Rectal smooth muscle tissue (tissue), 1 donor: ENCODE measurements around the gene ADAM11.
A peak's percentile ranks its signal among the peaks of the same experiment; 100 is the strongest.
"Not testable (repeated sequence)": the region's sequence is repeated elsewhere in the genome, so short reads cannot be mapped to it uniquely, and the experiment has no call there.

Experiments used
- H3K27ac ChIP-seq: one replicate; pipeline ENCODE4 v1.7.0; 2013; ENCODE audit warnings: low read depth, low read length, inconsistent platforms
- H3K27me3 ChIP-seq: one replicate; pipeline ENCODE4 v1.7.0; 2013; ENCODE audit warnings: low read length; ENCODE audit not compliant: control insufficient read depth, insufficient read depth
- H3K36me3 ChIP-seq: one replicate; pipeline ENCODE4 v1.7.0; 2013; ENCODE audit warnings: low read length; ENCODE audit not compliant: control insufficient read depth, insufficient read depth
- H3K4me1 ChIP-seq: one replicate; pipeline ENCODE4 v1.7.0; 2013; ENCODE audit warnings: low read length; ENCODE audit not compliant: control insufficient read depth, insufficient read depth
- H3K4me3 ChIP-seq: one replicate; pipeline ENCODE4 v1.7.0; 2013; ENCODE audit warnings: low read length
- H3K9ac ChIP-seq: one replicate; pipeline ENCODE4 v1.7.0; 2013; ENCODE audit warnings: low read length

ADAM11 gene, protein sequence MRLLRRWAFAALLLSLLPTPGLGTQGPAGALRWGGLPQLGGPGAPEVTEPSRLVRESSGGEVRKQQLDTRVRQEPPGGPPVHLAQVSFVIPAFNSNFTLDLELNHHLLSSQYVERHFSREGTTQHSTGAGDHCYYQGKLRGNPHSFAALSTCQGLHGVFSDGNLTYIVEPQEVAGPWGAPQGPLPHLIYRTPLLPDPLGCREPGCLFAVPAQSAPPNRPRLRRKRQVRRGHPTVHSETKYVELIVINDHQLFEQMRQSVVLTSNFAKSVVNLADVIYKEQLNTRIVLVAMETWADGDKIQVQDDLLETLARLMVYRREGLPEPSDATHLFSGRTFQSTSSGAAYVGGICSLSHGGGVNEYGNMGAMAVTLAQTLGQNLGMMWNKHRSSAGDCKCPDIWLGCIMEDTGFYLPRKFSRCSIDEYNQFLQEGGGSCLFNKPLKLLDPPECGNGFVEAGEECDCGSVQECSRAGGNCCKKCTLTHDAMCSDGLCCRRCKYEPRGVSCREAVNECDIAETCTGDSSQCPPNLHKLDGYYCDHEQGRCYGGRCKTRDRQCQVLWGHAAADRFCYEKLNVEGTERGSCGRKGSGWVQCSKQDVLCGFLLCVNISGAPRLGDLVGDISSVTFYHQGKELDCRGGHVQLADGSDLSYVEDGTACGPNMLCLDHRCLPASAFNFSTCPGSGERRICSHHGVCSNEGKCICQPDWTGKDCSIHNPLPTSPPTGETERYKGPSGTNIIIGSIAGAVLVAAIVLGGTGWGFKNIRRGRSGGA

DNA sequence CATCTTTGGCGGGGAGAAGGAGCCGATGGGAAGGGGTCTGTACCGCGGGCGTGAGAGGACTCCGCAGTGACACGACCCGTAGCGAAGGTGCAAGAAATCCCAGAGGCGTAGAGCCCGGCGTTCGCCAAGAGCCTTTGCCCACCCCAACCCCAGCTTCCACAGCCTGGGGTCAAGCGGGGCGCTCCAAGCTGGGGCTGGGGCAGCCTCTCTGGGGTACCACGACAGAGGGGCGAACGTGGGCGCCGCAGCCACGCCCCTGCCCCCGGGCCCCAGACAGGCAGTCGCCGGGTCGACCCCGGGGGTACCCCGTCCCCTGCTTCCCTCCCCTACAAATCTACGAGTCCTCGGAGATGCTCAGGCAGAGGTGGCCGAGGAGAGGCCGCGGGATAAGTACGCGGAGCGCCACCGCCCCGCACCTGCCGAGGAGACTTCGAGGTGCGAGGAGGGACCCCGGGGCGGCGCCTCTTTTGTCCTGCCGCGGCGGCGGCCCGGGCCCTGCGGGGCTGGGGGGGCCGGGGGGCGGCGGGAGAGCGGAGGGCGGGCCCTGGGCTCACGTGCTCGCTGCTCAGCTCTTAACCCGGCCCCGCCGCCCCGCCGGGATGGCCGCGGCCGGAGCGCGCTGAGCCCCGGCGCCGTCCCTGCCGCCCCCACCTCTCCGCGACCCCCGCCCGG, at the start of gene ADAM11:
TSS of gene ADAM11 (plus strand) at position 575 of the 672 bp plus-strand sequence. CDS start 212 bp downstream, outside the sequence.
- H3K9ac ChIP-seq: no peak within 1 kb of the TSS

DNA sequence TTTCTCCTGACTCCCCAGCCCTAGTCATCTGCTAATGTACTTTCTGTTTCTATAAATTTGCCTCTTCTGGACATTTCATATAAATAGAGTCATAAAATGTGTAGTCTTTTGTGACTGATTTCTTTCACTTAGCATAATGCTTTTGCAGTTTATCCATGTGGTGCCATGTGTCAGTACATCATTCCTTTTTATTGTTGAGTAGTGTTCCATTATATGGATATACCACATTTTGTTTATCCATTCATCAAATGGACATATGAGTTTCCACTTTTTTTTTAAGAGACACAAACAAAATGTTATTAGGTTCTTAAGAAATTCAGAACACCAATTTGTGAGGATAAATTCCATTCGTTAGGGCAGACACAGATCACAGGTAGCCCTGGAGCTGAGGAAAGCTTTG, 39.3 kb upstream of the ADAM11 start:
- no peak overlapping the region for H3K4me3 ChIP-seq
- H3K4me1 ChIP-seq: no peaks in the 10 kb centered on the region
- no peak overlapping the region for H3K27ac ChIP-seq
- no peaks in the 10 kb centered on the region for H3K27me3 ChIP-seq
- H3K9ac ChIP-seq: no peak overlapping the region
- H3K36me3 ChIP-seq: no peaks in the 10 kb centered on the region

More for the DNA sequence above, at the start of gene ADAM11:
- Histone ChIP-seq H3K36me3 (no peaks in the 10 kb centered on the region), H3K4me1 (peaks cover 3% of the 10 kb centered on the region), H3K27me3 (peaks cover 22% of the 10 kb centered on the region), H3K4me3 (peak within 1 kb of the TSS; percentile 27), H3K27ac (no peak within 1 kb of the TSS)

DNA sequence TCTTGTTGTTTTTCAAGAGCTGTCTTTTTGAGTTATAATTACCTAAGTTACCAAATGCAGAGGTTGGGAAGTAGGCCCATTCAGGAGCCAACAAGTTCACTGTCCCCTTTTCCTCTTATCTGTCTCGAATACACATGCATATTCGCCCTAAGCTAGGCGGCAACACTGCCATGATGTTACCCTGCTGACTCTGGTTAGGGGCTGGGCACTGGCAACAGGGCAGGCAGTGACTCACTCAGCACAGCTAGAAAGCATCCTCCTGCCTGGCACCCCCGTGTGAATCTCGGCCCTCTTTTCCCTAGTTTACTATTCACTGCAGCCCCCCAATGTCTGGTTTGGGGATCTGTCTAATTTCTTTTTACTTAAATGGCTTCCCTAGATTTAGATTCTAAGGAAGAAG, 36.5 kb upstream of the ADAM11 start:
- Histone ChIP-seq H3K4me1 (no peaks in the 10 kb centered on the region), H3K9ac (no peak overlapping the region), H3K27ac (no peak overlapping the region), H3K4me3 (no peak overlapping the region), H3K27me3 (no peaks in the 10 kb centered on the region), H3K36me3 (no peaks in the 10 kb centered on the region)

DNA sequence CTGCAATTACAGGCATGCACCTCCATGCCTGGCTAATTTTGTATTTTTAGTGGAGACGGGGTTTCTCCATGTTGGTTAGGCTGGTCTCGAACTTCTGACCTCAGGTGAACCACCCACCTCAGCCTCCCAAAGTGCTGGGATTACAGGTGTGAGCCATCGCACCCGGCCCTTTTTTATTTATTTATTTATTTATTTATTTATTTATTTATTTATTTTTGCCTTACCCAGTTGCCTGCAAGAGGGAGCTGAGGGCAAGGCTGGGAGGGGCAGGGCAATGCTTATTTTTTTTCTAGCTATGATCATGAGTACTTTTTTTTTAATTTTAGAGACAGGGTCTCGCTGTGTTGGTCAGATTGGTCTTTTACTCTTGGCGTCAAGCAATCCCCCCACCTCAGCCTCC, 32.7 kb upstream of the ADAM11 start:
- not testable (repeated sequence) for H3K4me1 ChIP-seq, H3K36me3 ChIP-seq, H3K27me3 ChIP-seq, H3K4me3 ChIP-seq, H3K27ac ChIP-seq, H3K9ac ChIP-seq

DNA sequence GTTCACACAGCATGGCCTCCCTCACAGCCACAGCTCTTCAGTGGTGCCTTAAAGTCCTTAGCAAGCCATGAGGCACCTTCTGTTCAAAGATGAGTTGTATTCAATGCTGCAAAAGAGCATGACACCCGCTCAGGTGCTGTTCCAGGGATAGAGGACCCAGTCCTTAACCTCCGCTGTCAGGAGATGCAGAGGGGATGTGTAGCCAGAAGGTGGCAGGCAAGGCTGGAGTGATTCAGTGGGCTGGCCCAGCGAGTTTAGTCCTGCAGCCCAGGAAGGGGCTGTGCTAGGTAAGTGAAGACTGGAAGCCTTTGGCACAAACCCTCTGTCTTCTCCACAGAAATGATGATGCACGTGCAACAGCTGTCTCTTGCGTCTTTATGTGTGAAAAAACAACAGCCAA, 25.0 kb upstream of the ADAM11 start:
- H3K4me3 ChIP-seq: no peak overlapping the region
- H3K27me3 ChIP-seq: no peaks in the 10 kb centered on the region
- H3K36me3 ChIP-seq: peaks cover 5% of the 10 kb centered on the region
- no peaks in the 10 kb centered on the region for H3K4me1 ChIP-seq
- no peak overlapping the region for H3K9ac ChIP-seq
- H3K27ac ChIP-seq: no peak overlapping the region

DNA sequence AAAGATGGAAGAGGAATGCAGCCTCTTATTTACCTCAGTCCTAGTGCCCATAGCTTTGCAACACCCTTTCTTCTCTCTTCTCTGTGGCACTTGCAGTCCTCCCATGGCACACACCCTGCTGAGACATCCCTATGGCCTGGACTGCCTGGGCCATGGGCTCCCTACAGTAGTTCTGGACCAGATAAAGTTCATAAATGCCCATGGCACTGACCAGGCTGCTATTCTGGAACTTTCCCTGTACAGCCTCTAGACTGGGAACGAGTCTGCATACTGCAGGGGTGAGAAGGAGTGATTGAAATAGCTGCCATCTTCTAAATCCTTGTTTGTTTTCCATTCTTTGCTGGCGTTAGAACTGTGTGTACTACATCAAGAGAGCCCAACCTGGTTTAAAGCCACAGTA, 24.5 kb upstream of the ADAM11 start:
- no peak overlapping the region for H3K27ac ChIP-seq
- H3K4me3 ChIP-seq: no peak overlapping the region
- H3K4me1 ChIP-seq: no peaks in the 10 kb centered on the region
- H3K9ac ChIP-seq: no peak overlapping the region
- H3K36me3 ChIP-seq: peaks cover 5% of the 10 kb centered on the region
- H3K27me3 ChIP-seq: no peaks in the 10 kb centered on the region

DNA sequence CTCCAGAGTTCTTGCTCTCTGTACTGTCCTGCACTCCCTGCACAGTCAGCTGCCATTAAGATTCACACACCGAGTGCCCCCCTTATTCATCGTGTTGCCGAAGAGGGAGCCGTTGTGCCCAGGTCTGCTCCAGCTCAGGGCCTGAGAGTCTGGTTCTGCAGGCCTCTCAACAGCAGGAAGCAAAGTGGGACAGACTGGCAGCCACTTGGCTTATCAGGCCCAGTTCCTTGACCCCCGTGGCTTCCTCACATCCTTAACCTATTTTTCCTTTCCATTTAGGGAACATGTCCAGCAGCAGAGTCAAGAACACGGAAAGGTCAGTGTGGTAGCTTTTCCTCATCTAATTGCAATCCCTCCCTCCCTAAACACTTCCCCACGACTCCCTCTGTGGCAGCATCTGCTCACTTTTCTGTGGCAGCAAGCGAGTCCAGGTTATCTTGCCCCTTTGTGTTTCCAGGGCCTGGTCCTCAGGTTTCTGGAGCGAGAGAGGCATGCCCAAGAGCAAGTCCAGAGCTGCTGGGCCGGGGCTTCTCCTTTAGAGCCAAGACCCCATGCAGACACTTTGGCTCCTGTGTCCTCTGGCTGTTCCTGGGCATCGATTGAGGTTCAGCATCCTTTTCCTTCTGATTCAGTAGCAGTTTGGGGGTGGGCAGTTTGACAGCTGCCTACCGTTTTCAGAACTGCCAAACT, 22.1 kb upstream of the ADAM11 start:
- no peak overlapping the region for H3K4me3 ChIP-seq
- H3K27ac ChIP-seq: no peak overlapping the region
- peaks cover 3% of the 10 kb centered on the region for H3K36me3 ChIP-seq
- no peak overlapping the region for H3K9ac ChIP-seq
- no peaks in the 10 kb centered on the region for H3K4me1 ChIP-seq
- no peaks in the 10 kb centered on the region for H3K27me3 ChIP-seq

DNA sequence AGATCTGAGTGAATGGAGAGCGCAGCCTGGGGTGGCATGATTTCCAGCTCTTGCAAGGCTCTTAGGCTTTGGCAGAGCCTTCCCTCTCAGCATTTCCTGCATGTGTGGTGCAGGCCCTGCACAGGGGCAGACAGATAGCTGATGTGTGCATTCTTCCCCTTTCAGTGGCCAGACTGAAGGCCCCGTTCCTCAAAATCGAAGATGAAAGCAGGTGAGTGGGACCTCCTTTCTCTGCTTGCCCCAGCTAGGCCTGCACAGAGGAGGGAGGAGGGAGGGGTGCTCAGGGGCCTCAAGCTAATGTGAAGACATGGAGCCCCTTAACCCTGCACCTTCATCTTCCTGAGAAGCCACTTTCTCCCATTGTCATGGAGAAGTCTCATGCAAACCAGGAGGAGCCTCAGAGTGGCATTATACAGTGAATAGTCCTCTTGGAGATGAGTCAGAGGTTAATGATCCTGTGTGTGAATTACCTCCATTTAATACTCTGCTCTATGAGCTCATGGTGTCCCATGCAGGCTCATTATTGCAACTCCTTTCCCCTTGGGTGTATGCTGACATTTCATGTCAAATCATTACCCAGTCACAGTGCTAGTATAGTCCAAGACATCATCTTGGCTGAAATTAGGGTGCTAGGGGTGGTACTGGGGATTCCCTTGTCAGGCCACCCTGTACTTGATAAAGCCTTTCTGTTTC, 20.4 kb upstream of the ADAM11 start:
- H3K27ac ChIP-seq: no peak overlapping the region
- H3K36me3 ChIP-seq: peaks cover 3% of the 10 kb centered on the region

DNA sequence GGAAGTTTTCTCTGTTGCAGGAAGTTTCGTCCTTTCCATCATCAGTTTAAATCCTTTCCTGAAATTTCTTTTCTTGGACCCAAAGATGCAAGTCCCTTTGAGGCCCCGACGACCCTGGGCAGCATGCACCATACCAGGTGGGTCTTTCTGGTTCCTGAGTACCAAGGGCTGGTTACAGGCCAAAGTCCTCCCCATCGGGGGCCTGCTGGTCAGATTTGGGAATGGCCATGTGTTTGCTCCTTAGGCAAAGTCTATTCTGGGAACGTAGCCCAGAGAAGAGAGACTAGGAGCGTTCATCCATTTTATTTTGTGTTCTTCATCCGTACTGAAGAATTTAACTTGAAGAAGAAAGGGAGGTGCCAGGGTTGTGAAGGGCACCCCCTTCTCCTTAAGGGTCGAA, 17.5 kb upstream of the ADAM11 start:
- no peak overlapping the region for H3K9ac ChIP-seq
- no peak overlapping the region for H3K4me3 ChIP-seq
- peaks cover 3% of the 10 kb centered on the region for H3K36me3 ChIP-seq
- no peak overlapping the region for H3K27ac ChIP-seq
- H3K27me3 ChIP-seq: no peaks in the 10 kb centered on the region
- H3K4me1 ChIP-seq: no peaks in the 10 kb centered on the region

More for the DNA sequence above, 20.4 kb upstream of the ADAM11 start:
- Histone ChIP-seq H3K9ac (no peak overlapping the region), H3K4me1 (no peaks in the 10 kb centered on the region), H3K27me3 (no peaks in the 10 kb centered on the region), H3K4me3 (no peak overlapping the region)

DNA sequence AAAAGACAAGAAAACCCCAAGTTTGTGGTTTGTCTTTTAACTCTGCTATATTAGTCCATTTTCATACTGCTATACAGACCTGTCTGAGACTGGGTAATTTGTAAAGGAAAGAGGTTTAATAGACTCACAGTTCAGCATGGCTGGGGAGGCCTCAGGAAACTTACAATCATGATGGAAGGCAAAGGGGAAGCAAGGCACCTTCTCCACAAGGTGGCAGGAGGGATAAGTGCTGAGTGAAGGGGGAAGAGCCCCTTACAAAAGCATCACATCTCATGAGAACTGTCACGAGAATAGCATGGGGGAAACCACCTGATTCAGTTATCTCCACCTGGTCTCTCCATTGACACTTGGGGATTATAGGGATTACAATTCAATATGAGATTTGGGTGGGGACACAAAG, 13.5 kb upstream of the ADAM11 start:
- Histone ChIP-seq H3K36me3 (peaks cover 3% of the 10 kb centered on the region), H3K4me1 (no peaks in the 10 kb centered on the region), H3K9ac (no peak overlapping the region), H3K27me3 (no peaks in the 10 kb centered on the region), H3K27ac (no peak overlapping the region), H3K4me3 (no peak overlapping the region)

DNA sequence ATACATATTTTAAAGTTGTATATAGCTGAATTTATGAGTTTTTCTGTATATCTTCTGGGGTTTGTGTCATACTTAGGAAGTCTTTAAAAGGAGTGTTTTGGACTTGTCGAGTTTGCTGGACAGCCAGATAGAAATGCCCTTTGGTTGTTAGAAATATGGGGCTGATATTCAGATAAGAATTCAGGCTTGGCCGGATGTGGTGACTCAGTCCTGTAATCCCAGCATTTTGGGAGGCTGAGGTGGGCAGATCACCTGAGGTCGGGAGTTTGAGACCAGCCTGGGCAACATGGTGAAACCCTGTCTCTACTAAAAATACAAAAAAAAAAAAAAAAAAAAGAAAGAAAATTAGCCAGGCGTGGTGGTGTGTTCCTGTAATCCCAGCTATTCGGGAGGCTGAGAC, 13.1 kb upstream of the ADAM11 start:
- not testable (repeated sequence) for H3K4me3 ChIP-seq, H3K27ac ChIP-seq, H3K27me3 ChIP-seq, H3K36me3 ChIP-seq, H3K4me1 ChIP-seq, H3K9ac ChIP-seq
